OCI-LY3 (cell line): Measurements from ENCODE around the gene HOXA3.

Source experiments
- H2AFZ ChIP-seq: fragments of 200-600, 300-600 bp; shearing (Covaris generic); 2 replicates; pipeline ENCODE4 v1.6.0; 2014; ENCODE audit warnings: antibody characterized with exemption, low read depth, low read length
- H3K27ac ChIP-seq: fragments of 200-600, 300-600 bp; sonication (generic); 2 replicates; pipeline ENCODE4 v1.5.1; 2014; ENCODE audit warnings: mild to moderate bottlenecking, low read length, moderate library complexity, mixed read lengths
- H3K27me3 ChIP-seq: fragments of 200-600, 300-600 bp; sonication (generic); 2 replicates; pipeline ENCODE4 v1.6.1; 2014; ENCODE audit warnings: low read depth, low read length, mixed read lengths
- H3K36me3 ChIP-seq: fragments of 200-600, 300-600 bp; sonication (generic); replicated peaks from 2 replicates; pipeline ENCODE3; 2014; ENCODE audit warnings: low read depth, low read length, mixed read lengths
- H3K4me1 ChIP-seq: fragments of 300-600, 200-600 bp; sonication (generic); 2 replicates; pipeline ENCODE4 v1.6.1; 2014; ENCODE audit warnings: low read length, mixed read lengths
- H3K4me2 ChIP-seq: fragments of 200-600, 300-600 bp; sonication (generic); 2 replicates; pipeline ENCODE4 v1.6.1; 2014; ENCODE audit warnings: low read length, mixed read lengths
- H3K4me3 ChIP-seq: fragments of 300-600, 200-600 bp; sonication (generic); 2 replicates; pipeline ENCODE4 v1.5.1; 2014; ENCODE audit warnings: antibody characterized with exemption, mild to moderate bottlenecking, low read length, moderate library complexity
- H3K79me2 ChIP-seq: fragments of 300-600, 200-600 bp; shearing (Covaris generic); 2 replicates; pipeline ENCODE4 v1.6.1; 2014; ENCODE audit warnings: mild to moderate bottlenecking, low read length, mixed read lengths
- H3K9ac ChIP-seq: fragments of 300-600, 200-600 bp; shearing (Covaris generic); 2 replicates; pipeline ENCODE4 v1.6.0; 2014; ENCODE audit warnings: mild to moderate bottlenecking, low read length, moderate library complexity
- H3K9me3 ChIP-seq: fragments of 200-600, 300-600 bp; shearing (Covaris generic); 2 replicates; pipeline ENCODE4 v1.6.1; 2014; ENCODE audit warnings: low read length, mixed read lengths; ENCODE audit not compliant: insufficient read depth
- H4K20me1 ChIP-seq: fragments of 200-600, 300-600 bp; sonication (generic); 2 replicates; pipeline ENCODE4 v1.6.1; 2016; ENCODE audit warnings: low read length, mixed read lengths; ENCODE audit not compliant: insufficient read depth
- EZH2phosphoT487 ChIP-seq: fragments of 200-600 bp; shearing (Covaris generic); IDR thresholded peaks from 2 replicates; pipeline ENCODE4 v1.6.1; 2018; ENCODE audit warnings: antibody characterized with exemption, mixed run types, low read depth
- TF ChIP-seq, protein P1 (sequence below): fragments of 200-600, 300-600 bp; sonication (generic); IDR thresholded peaks from 2 replicates; pipeline ENCODE4 v1.5.1; 2014; ENCODE audit warnings: antibody characterized with exemption, low read length, low read depth

Gene HOXA3

DNA sequence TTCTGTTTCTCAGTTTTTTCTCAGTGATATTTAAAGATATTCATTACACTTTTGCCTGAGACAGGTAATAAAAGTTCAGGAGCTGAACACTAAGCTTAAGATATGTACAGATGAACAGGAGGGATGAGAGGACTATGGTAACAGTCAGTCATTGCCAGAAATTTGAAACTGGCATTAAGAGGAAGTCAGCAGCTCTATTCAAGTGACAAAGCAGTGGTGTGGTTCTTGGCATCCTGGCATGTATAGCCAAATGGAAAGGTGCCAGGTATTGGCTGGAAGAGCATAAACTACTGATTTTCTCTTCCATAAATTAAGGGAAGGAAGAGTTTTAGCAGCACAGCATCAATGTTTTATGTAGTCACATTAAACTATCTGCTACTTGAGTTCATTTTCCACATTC, 79.3 kb downstream of the HOXA3 start:
- TF ChIP-seq EZH2phosphoT487, result no peak
- TF ChIP-seq, protein P1, sequence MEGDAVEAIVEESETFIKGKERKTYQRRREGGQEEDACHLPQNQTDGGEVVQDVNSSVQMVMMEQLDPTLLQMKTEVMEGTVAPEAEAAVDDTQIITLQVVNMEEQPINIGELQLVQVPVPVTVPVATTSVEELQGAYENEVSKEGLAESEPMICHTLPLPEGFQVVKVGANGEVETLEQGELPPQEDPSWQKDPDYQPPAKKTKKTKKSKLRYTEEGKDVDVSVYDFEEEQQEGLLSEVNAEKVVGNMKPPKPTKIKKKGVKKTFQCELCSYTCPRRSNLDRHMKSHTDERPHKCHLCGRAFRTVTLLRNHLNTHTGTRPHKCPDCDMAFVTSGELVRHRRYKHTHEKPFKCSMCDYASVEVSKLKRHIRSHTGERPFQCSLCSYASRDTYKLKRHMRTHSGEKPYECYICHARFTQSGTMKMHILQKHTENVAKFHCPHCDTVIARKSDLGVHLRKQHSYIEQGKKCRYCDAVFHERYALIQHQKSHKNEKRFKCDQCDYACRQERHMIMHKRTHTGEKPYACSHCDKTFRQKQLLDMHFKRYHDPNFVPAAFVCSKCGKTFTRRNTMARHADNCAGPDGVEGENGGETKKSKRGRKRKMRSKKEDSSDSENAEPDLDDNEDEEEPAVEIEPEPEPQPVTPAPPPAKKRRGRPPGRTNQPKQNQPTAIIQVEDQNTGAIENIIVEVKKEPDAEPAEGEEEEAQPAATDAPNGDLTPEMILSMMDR, result no peak
- Histone ChIP-seq H3K4me2 (no peak overlapping the region), H3K36me3 (no peaks in the 10 kb centered on the region), H3K27ac (no peak overlapping the region), H3K4me1 (no peaks in the 10 kb centered on the region), H2AFZ (no peak overlapping the region), H3K9ac (no peak overlapping the region), H3K4me3 (no peak overlapping the region), H3K79me2 (no peaks in the 10 kb centered on the region), H3K27me3 (no peaks in the 10 kb centered on the region), H4K20me1 (no peaks in the 10 kb centered on the region), H3K9me3 (no peaks in the 10 kb centered on the region)

DNA sequence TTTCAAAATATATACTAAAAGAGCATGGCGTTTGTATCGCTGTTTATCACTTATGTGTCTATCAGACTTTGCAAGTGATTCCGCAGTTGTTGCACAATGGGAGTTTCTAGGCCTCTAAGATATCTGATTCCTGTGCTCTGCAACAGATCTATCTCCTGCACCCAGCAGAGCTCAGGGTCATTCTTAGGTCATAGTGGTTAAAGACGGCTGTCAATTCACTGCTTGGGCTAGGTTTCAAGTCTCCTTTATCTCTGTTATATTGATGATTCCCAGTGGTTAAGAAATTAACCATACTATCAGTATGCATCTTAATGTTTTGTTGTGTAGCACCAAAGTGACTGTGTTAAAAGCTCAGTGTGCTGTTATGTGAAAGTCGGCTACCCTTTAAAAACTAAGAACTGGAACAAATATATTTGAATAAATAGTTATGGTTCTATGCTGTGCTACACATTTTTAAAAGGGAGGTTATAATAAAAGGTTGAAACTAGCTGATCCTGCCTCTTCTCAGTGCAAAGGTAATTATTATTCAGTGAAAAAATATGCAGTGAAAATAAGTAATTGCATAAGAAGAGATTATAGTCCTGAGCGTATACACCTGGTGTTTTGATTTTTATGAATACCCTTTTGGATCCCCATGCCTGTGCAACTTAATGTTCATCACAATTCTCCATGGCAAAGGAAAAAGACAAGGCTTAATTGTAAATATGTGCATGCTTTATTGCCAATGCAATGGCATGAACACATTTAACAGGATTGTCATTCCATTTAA, 80.6 kb downstream of the HOXA3 start:
- no peaks in the 10 kb centered on the region for H3K36me3 ChIP-seq
- no peaks in the 10 kb centered on the region for H3K27me3 ChIP-seq
- no peaks in the 10 kb centered on the region for H4K20me1 ChIP-seq
- no peak overlapping the region for H3K4me2 ChIP-seq
- H2AFZ ChIP-seq, result no peak overlapping the region
- no peak overlapping the region for H3K9ac ChIP-seq
- H3K4me3 ChIP-seq, result no peak overlapping the region
- no peak overlapping the region for H3K27ac ChIP-seq
- no peaks in the 10 kb centered on the region for H3K79me2 ChIP-seq
- no peaks in the 10 kb centered on the region for H3K9me3 ChIP-seq
- H3K4me1 ChIP-seq, result no peaks in the 10 kb centered on the region
- TF ChIP-seq, protein P1, result no peak
- no peak for TF ChIP-seq EZH2phosphoT487

DNA sequence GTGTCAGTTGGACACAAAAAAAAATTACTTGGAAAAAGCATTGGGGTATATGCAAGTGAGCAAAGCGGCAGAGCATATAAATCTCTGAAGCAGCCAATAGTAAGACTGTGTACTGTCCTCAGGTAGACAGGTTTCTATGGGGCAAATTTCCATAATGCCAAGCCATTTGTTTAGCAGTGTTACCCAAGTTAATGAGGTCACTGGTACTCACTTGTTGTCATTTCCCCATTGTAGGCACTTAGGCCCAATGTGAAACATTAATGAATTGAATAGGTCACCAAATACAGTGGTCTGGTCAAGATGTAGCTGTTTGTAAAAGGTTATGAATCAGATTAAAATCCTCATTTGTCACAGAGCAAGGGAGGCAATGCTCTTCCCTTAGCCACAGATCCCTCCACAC, 84.1 kb downstream of the HOXA3 start:
- no peak for TF ChIP-seq EZH2phosphoT487
- TF ChIP-seq, protein P1, result no peak
- Histone ChIP-seq H3K27me3 (no peaks in the 10 kb centered on the region), H3K79me2 (no peaks in the 10 kb centered on the region), H3K9ac (no peak overlapping the region), H3K9me3 (no peaks in the 10 kb centered on the region), H2AFZ (no peak overlapping the region), H3K36me3 (no peaks in the 10 kb centered on the region), H3K27ac (no peak overlapping the region), H4K20me1 (no peaks in the 10 kb centered on the region), H3K4me1 (no peaks in the 10 kb centered on the region), H3K4me3 (no peak overlapping the region), H3K4me2 (no peak overlapping the region)

DNA sequence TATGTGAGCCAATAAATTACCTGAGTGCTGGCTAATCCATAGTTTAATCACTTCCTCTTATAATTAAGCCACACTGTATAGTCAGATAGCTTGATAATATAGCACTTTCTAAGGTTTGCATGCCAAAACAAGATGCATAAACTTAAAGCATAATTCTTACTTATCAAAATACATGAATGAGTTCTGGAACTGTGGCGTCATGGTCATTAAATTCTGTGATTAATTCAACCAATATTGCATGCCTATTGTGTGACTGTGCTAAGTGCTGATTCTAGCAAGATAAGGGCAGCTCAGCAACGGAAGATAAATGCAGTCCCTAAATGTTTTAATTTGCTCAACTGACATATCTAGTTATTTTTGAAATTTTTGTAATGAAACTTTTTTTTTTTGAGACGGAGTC, 86.2 kb downstream of the HOXA3 start:
- H3K27me3 ChIP-seq, result no peaks in the 10 kb centered on the region
- H3K9ac ChIP-seq, result no peak overlapping the region
- no peaks in the 10 kb centered on the region for H3K9me3 ChIP-seq
- no peak overlapping the region for H2AFZ ChIP-seq
- H3K79me2 ChIP-seq, result no peaks in the 10 kb centered on the region
- no peaks in the 10 kb centered on the region for H3K4me1 ChIP-seq
- TF ChIP-seq, protein P1, result no peak
- no peak for TF ChIP-seq EZH2phosphoT487
- H3K27ac ChIP-seq, result no peak overlapping the region
- H4K20me1 ChIP-seq, result no peaks in the 10 kb centered on the region
- no peak overlapping the region for H3K4me2 ChIP-seq
- H3K36me3 ChIP-seq, result no peaks in the 10 kb centered on the region
- H3K4me3 ChIP-seq, result no peak overlapping the region
